NCI-H1930 (cell line): ENCODE data around the gene ITLN2.
"Not testable (repeated sequence)": the region's sequence is repeated elsewhere in the genome, so short reads cannot be mapped to it uniquely, and the experiment has no call there.

Experiments
- DNase-seq, 2 experiments: peaks; one replicate each; lab custom pipeline; 2025; lab: John Stamatoyannopoulos, UW

The ITLN2 gene

GRCh38 chr1:160954158-160955104 is at the start of gene ITLN2:
Gene ITLN2, minus strand, starts transcription at chr1:160954809. Its CDS starts 68 bp downstream, at chr1:160954741.
- no peak for DNase-seq

- no peak for DNase-seq
Measured at GRCh38 chr1:161001525-161001924, 46.9 kb upstream of the ITLN2 start.

- DNase-seq: no peak
Measured at GRCh38 chr1:161000736-161001480, 46.3 kb upstream of the ITLN2 start.

GRCh38 chr1:160999376-160999775 is 44.8 kb upstream of the ITLN2 start:
- no peak for DNase-seq

GRCh38 chr1:160997323-160998038 is 42.9 kb upstream of the ITLN2 start:
- no peak for DNase-seq

GRCh38 chr1:160996178-160996577 is 41.6 kb upstream of the ITLN2 start:
- no peak for DNase-seq

GRCh38 chr1:160993544-160994193 is 39.1 kb upstream of the ITLN2 start:
- no peak for DNase-seq

- DNase-seq: not testable (repeated sequence)
Measured at GRCh38 chr1:160992036-160992435, 37.4 kb upstream of the ITLN2 start.

- no peak for DNase-seq
Measured at GRCh38 chr1:160987359-160988050, 32.9 kb upstream of the ITLN2 start.

GRCh38 chr1:160985723-160986122 is 31.1 kb upstream of the ITLN2 start:
- no peak for DNase-seq

- DNase-seq: no peak
Measured at GRCh38 chr1:160981584-160982411, 27.2 kb upstream of the ITLN2 start.

GRCh38 chr1:160979286-160979685 is 24.7 kb upstream of the ITLN2 start:
- DNase-seq: no peak

- DNase-seq: no peak
Measured at GRCh38 chr1:160978510-160978927, 23.9 kb upstream of the ITLN2 start.

- no peak for DNase-seq
Measured at GRCh38 chr1:160975026-160975425, 20.4 kb upstream of the ITLN2 start.

- DNase-seq: no peak
Measured at GRCh38 chr1:160973491-160973890, 18.9 kb upstream of the ITLN2 start.

- DNase-seq: no peak
Measured at GRCh38 chr1:160972939-160973338, 18.3 kb upstream of the ITLN2 start.

GRCh38 chr1:160971618-160972056 is 17.0 kb upstream of the ITLN2 start:
- no peak for DNase-seq

- no peak for DNase-seq
Measured at GRCh38 chr1:160963521-160963920, 8.9 kb upstream of the ITLN2 start.

- no peak for DNase-seq
Measured at GRCh38 chr1:160961419-160961818, 6.8 kb upstream of the ITLN2 start.

- DNase-seq: no peak
Measured at GRCh38 chr1:160956966-160957365, 2.4 kb upstream of the ITLN2 start.
